ENCODE results near the gene NAP1L4.

NAP1L4 gene

DNA sequence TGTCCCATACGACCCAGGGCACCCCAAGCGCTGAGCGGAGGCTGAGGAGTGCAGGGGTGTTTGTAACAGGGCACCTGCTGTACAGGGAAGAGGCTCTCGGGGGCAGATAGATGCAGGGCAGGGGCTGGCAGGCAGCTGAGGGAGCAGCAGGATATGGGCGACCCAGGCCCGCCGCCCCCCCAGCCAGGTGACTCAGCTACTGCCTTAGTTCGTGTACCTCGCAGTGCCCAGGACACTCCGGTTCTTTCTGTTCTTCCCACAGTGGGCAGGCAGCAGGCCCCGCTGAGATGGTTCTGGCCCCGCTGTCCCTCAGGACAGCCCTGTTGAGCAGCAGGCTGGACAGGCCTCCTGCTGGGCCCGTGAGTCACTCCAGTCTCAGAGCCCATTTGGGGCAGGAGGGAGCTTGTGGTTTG is 79.1 kb downstream of the NAP1L4 start:
- H3K4me3 ChIP-seq (ENCODE audit: low read depth, low read length) = no peak overlapping the region

DNA sequence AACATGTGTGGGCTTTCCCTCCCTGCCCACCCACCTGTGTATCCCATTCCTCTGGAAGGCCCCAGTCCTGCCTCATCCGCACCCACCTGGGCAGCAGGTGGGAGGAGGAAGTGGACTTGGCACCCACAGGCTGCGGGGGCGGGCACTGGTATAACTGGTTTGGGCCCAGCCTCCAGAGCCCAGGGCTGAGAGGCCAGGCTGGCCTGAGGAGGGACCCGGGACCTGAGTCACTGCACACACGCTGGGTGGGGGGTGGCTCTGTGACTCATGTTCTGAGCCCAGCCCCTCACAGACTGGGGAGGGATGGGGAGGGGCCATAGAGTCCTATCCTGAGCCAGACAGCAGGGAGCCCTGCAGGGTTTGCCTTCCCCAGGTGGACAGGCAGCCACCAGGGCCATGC is 79.6 kb downstream of the NAP1L4 start:
- H3K4me3 ChIP-seq (ENCODE audit: low read depth, low read length) = no peak overlapping the region
- TF ChIP-seq, protein P1, sequence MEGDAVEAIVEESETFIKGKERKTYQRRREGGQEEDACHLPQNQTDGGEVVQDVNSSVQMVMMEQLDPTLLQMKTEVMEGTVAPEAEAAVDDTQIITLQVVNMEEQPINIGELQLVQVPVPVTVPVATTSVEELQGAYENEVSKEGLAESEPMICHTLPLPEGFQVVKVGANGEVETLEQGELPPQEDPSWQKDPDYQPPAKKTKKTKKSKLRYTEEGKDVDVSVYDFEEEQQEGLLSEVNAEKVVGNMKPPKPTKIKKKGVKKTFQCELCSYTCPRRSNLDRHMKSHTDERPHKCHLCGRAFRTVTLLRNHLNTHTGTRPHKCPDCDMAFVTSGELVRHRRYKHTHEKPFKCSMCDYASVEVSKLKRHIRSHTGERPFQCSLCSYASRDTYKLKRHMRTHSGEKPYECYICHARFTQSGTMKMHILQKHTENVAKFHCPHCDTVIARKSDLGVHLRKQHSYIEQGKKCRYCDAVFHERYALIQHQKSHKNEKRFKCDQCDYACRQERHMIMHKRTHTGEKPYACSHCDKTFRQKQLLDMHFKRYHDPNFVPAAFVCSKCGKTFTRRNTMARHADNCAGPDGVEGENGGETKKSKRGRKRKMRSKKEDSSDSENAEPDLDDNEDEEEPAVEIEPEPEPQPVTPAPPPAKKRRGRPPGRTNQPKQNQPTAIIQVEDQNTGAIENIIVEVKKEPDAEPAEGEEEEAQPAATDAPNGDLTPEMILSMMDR (IDR thresholded peaks at IDR 0.05; ENCODE audit: low read depth, low read length) = no peak

More for the DNA sequence above, 79.1 kb downstream of the NAP1L4 start:
- TF ChIP-seq, protein P1 (IDR thresholded peaks at IDR 0.05; ENCODE audit: low read depth, low read length) = no peak

DNA sequence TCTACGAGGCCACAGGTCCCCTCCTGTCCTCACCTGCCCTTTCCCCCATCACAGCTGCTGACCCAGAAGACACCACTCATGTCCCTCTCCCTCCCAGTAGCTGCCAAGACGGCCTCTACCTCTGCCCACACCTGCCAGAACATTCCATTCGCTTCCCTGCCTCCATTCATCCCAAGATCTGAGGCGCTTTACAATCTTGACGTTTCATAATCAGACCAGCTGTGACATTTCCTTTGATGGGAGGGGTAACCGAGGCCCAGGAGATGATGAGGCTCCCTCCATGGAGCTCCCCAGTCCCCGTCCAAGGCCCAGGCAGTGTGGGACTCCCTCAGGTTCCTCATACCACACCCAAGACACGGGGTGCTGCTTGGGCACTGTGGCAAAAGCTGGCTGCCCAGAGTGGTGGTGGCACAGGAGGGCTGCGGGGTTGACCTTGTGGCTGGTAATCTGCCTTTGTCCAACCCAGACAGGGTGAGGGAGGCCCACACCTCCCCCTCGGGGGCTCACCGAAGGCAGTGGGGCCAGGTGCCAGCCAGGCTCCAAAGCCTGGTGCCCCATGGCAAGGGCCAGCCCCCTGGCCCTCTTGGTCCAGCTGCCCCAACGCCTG is 80.2 kb downstream of the NAP1L4 start:
- H3K4me3 ChIP-seq (ENCODE audit: low read depth, low read length) = no peak overlapping the region
- TF ChIP-seq, protein P1 (IDR thresholded peaks at IDR 0.05; ENCODE audit: low read depth, low read length) = no peak

DNA sequence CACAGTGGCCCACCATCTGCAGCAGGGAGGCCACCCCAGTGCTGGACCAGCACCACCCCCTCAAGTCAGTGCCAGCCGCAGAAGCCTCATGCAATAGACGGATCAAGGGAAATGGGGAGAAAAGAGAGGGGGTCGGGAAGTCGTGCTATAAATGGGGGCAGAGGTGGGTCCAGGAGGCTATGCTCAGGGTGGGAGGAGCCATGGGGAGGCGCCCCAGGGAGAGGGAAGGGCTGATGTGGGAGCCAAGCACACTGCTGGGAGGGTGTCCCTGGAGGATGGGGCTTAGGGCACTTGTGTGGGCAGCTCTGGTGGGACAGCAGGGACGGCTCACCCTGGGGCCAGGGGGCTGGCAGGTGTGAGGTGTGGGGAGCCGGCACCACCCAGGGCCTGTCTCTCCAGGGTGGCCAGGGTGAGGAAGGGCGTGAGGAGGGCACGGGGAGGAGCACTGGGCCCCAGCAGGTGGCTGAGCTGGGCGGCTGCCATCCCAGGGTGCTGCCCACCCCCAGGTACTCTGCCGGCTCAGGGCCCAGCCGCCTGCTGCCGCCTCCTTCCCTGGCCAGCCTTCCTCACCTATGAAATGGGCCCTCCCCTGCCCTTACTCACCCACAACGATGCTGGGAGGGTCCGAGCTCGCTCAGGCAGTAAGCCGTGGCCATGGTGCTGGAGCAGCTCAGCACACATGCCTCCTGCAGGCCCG is 80.9 kb downstream of the NAP1L4 start:
- H3K4me3 ChIP-seq (ENCODE audit: low read depth, low read length) = no peak overlapping the region
- TF ChIP-seq, protein P1 (IDR thresholded peaks at IDR 0.05; ENCODE audit: low read depth, low read length) = no peak

DNA sequence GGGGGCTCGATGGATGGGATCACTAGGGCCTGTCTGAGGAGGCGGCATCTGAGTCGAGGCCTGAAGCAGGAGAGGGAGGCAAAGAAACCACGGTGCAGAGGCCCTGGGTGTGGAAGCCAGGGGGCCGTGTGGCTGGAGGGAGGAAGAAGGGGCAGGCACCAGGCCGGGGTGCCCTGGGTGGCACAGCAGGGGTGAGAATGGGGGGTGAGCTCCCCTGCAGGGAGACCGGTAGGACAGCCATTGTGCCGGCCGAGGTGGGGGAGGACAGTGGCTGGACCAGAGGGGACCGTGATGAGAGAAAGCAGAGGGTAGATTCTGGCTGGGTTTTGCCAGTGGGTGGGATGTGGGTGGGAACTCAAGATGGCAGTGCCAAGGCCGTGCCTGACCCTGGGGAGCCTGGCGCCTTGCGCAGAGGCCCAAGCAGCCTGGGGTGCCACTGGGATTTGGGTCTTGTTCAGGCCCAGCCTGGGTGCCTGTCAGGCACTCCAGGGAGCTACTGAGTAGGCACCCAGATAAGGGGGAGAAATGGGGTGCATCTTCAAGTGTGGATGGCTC is 81.7 kb downstream of the NAP1L4 start:
- no peak overlapping the region for H3K4me3 ChIP-seq (ENCODE audit: low read depth, low read length)
- TF ChIP-seq, protein P1 (IDR thresholded peaks at IDR 0.05; ENCODE audit: low read depth, low read length) = no peak

DNA sequence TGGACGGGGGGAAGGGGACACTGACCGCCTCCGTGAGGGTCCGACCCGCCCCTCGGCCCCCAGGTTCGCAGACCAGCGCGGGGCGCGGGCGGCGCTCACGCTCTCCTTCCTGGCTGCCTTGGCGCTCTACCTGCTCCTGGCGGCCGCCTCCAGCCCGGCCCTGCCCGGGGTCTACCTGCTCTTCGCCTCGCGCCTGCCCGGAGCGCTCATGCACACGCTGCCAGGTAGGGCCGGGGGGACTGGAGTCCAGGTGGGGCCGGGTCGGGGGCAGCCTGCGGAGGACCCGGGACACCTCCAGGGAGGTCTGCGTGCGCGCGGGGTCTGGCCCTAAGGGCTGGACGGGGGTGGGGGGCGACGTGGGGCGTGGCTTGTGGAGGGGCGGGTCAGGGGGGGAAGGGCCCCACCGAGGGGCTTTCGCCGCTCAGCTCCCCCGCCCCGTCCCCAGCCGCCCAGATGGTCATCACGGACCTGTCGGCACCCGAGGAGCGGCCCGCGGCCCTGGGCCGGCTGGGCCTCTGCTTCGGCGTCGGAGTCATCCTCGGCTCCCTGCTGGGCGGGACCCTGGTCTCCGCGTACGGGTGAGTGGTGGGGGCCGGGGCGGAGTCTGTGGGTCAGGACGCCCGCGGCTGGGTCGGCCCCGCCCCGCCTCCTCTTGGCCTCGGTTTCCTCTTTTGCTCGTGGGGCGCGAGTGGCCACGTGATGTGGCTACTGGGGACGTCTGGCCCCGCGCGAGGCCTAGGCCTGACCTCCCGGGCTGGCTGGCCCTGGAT is 82.8 kb downstream of the NAP1L4 start:
- TF ChIP-seq, protein P1 (IDR thresholded peaks at IDR 0.05; ENCODE audit: low read depth, low read length) = no peak
- H3K4me3 ChIP-seq (ENCODE audit: low read depth, low read length) = no peak overlapping the region

All from WI38 (cell line).